Neural cell (in vitro differentiated cells): ENCODE results near the gene CD47.

ENCODE experiments used
- EP300 ChIP-seq: fragments of 450-650 bp; conservative IDR thresholded peaks from 2 replicates; pipeline ENCODE4 v1.6.1; 2014; ENCODE audit warnings: antibody characterized with exemption, mild to moderate bottlenecking, moderate library complexity; ENCODE audit not compliant: poor library complexity, severe bottlenecking
- EZH2 ChIP-seq: fragments of 200-600, 300-800 bp; shearing (Covaris generic), sonication (generic); IDR thresholded peaks from 2 replicates; pipeline ENCODE4 v1.6.1; 2014; ENCODE audit warnings: antibody characterized with exemption, low read length, borderline replicate concordance, mild to moderate bottlenecking; ENCODE audit not compliant: insufficient read depth, poor library complexity, severe bottlenecking
- POLR2AphosphoS5 ChIP-seq: IDR thresholded peaks from 2 replicates; pipeline ENCODE4 v1.6.1; 2012
- RAD21 ChIP-seq: fragments of 450-650 bp; conservative IDR thresholded peaks from 2 replicates; pipeline ENCODE4 v1.6.1; 2014; ENCODE audit warnings: antibody characterized with exemption, mild to moderate bottlenecking, moderate library complexity
- TF ChIP-seq, protein P1 (sequence below): fragments of 450-650 bp; IDR thresholded peaks from 2 replicates; pipeline ENCODE4 v1.5.1; 2014; ENCODE audit warnings: antibody characterized with exemption, mild to moderate bottlenecking, moderate library complexity; ENCODE audit not compliant: poor library complexity, severe bottlenecking
- TF ChIP-seq, protein P2 (sequence below): IDR thresholded peaks from 2 replicates; pipeline ENCODE4 v1.6.1; 2012; ENCODE audit warnings: borderline replicate concordance

DNA sequence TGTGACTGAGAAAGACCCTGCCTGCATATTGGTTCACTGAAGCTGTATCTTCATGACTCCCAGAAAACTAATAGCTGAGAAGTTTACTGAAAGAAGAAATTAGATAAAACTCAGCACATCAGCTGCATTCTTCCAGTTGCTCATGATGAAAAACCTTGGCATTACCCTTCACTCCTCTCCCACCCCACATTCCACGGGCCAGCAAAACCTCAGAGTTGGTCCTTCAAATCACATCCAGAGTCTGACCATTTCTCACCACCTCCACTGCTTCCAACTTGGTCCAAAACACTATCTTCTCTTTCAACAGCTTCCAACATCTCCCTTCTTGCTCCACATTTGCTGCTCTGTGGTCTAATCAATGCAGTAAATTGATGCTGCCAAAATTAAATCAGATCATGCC, 97.1 kb downstream of the CD47 start:
- TF ChIP-seq, protein P1, sequence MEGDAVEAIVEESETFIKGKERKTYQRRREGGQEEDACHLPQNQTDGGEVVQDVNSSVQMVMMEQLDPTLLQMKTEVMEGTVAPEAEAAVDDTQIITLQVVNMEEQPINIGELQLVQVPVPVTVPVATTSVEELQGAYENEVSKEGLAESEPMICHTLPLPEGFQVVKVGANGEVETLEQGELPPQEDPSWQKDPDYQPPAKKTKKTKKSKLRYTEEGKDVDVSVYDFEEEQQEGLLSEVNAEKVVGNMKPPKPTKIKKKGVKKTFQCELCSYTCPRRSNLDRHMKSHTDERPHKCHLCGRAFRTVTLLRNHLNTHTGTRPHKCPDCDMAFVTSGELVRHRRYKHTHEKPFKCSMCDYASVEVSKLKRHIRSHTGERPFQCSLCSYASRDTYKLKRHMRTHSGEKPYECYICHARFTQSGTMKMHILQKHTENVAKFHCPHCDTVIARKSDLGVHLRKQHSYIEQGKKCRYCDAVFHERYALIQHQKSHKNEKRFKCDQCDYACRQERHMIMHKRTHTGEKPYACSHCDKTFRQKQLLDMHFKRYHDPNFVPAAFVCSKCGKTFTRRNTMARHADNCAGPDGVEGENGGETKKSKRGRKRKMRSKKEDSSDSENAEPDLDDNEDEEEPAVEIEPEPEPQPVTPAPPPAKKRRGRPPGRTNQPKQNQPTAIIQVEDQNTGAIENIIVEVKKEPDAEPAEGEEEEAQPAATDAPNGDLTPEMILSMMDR, result no peak
- TF ChIP-seq POLR2AphosphoS5 (no peak), EZH2 (no peak), EP300 (no peak), RAD21 (no peak)
- TF ChIP-seq, protein P2, sequence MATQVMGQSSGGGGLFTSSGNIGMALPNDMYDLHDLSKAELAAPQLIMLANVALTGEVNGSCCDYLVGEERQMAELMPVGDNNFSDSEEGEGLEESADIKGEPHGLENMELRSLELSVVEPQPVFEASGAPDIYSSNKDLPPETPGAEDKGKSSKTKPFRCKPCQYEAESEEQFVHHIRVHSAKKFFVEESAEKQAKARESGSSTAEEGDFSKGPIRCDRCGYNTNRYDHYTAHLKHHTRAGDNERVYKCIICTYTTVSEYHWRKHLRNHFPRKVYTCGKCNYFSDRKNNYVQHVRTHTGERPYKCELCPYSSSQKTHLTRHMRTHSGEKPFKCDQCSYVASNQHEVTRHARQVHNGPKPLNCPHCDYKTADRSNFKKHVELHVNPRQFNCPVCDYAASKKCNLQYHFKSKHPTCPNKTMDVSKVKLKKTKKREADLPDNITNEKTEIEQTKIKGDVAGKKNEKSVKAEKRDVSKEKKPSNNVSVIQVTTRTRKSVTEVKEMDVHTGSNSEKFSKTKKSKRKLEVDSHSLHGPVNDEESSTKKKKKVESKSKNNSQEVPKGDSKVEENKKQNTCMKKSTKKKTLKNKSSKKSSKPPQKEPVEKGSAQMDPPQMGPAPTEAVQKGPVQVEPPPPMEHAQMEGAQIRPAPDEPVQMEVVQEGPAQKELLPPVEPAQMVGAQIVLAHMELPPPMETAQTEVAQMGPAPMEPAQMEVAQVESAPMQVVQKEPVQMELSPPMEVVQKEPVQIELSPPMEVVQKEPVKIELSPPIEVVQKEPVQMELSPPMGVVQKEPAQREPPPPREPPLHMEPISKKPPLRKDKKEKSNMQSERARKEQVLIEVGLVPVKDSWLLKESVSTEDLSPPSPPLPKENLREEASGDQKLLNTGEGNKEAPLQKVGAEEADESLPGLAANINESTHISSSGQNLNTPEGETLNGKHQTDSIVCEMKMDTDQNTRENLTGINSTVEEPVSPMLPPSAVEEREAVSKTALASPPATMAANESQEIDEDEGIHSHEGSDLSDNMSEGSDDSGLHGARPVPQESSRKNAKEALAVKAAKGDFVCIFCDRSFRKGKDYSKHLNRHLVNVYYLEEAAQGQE, result no peak
